Keratinocyte (primary cell): ENCODE data around the gene IDH3A. TPM values are rescaled to one million over a fixed set of nuclear protein-coding genes. Genes with fewer than 3 reads are reported as not detected.

Source experiments
- DNase-seq: peaks from one replicate; pipeline ENCODE4 v3.0.0-alpha.2; 2011; ENCODE audit warnings: low read depth, missing footprints, low spot score
- FAIRE-seq: peaks from 2 replicates; lab custom pipeline; 2011; peaks lifted over from hg19 to GRCh38; lab: Jason Lieb, UNC
- H2AFZ ChIP-seq: 2 replicates; pipeline ENCODE4 v1.6.0; 2012; ENCODE audit warnings: low read length, control low read depth, inconsistent platforms; ENCODE audit not compliant: control insufficient read depth
- H3K27ac ChIP-seq: 2 replicates; pipeline ENCODE4 v1.5.1; 2011; ENCODE audit warnings: low read length; ENCODE audit not compliant: control insufficient read depth, insufficient read depth
- H3K27me3 ChIP-seq: 3 replicates; pipeline ENCODE4 v1.6.0; 2011; ENCODE audit warnings: low read length; ENCODE audit not compliant: control insufficient read depth, insufficient read depth; ENCODE audit errors: extremely low read depth
- H3K36me3 ChIP-seq, 2 experiments: 2 replicates in 1 of 2; 3 replicates in 1 of 2; pipeline ENCODE4 v1.5.1; 2011; ENCODE audit warnings: low read length in 2 of 2, mild to moderate bottlenecking in 1 of 2; ENCODE audit not compliant: control insufficient read depth in 2 of 2, insufficient read depth in 2 of 2; ENCODE audit errors: extremely low read depth in 1 of 2
- H3K4me1 ChIP-seq: 3 replicates; pipeline ENCODE4 v1.5.1; 2011; ENCODE audit warnings: low read length; ENCODE audit not compliant: control insufficient read depth, insufficient read depth; ENCODE audit errors: extremely low read depth
- H3K4me2 ChIP-seq: 3 replicates; pipeline ENCODE4 v1.6.0; 2011; ENCODE audit warnings: low read depth, low read length; ENCODE audit not compliant: control insufficient read depth, insufficient read depth; ENCODE audit errors: extremely low read depth
- H3K4me3 ChIP-seq, 3 experiments: fragments of 200-600 bp in 1 of 3; sonication (generic) in 1 of 3; 2 replicates in 2 of 3; 3 replicates in 1 of 3; pipeline ENCODE4 v1.5.1; 2011 to 2016; ENCODE audit warnings: low read length in 3 of 3, mild to moderate bottlenecking in 3 of 3, control low read depth in 2 of 3, inconsistent platforms in 1 of 3, low read depth in 1 of 3, mixed read lengths in 1 of 3, mixed run types in 1 of 3, moderate library complexity in 1 of 3; ENCODE audit not compliant: control insufficient read depth in 2 of 3, insufficient read depth in 2 of 3; ENCODE audit errors: extremely low read depth in 1 of 3
- H3K79me2 ChIP-seq: 2 replicates; pipeline ENCODE4 v1.6.0; 2012; ENCODE audit warnings: low read length; ENCODE audit not compliant: control insufficient read depth, insufficient read depth
- H3K9ac ChIP-seq: 3 replicates; pipeline ENCODE4 v1.6.0; 2011; ENCODE audit warnings: low read length; ENCODE audit not compliant: control insufficient read depth, insufficient read depth; ENCODE audit errors: extremely low read depth
- H3K9me1 ChIP-seq: 3 replicates; pipeline ENCODE4 v1.6.0; 2011; ENCODE audit warnings: low read length; ENCODE audit not compliant: control insufficient read depth, insufficient read depth; ENCODE audit errors: extremely low read depth
- H3K9me3 ChIP-seq: 2 replicates; pipeline ENCODE4 v1.5.1; 2012; ENCODE audit warnings: low read depth, low read length; ENCODE audit not compliant: control insufficient read depth
- H4K20me1 ChIP-seq: 3 replicates; pipeline ENCODE4 v1.6.0; 2011; ENCODE audit warnings: low read length; ENCODE audit not compliant: control insufficient read depth, insufficient read depth; ENCODE audit errors: extremely low read depth
- EZH2 ChIP-seq: IDR thresholded peaks from one replicate; pipeline ENCODE4 v1.6.1; 2012; ENCODE audit warnings: inconsistent platforms, mild to moderate bottlenecking, low read length, moderate library complexity
- dilution Hi-C: fragments of 300-500 bp; cut with MboI; formaldehyde crosslinking; loops from one replicate; pipeline ENCODE4 v1.7.0; 2020; ENCODE audit warnings: low sequenced_read_pairs; ENCODE audit not compliant: extremely low pct_ligation_motif_present
- polyA plus RNA-seq, 5 experiments: library from polyadenylated mRNA; depleted of rRNA in 3 of 5; stranded (reverse) in 3 of 5; stranded (forward) in 1 of 5; unstranded in 1 of 5; fragments of >200 nt; gene quantifications; 1 replicate in 1 of 5; 2 replicates in 3 of 5; 3 replicates in 1 of 5; pipeline versions ENCODE4 v1.2.1 to v1.2.3, GENCODE V29; 2011 to 2012; ENCODE audit warnings: missing spikeins in 2 of 5, low read depth in 1 of 5, low replicate concordance in 1 of 5
- TF ChIP-seq, protein P1 (sequence below), 3 experiments: IDR thresholded peaks in 1 of 3; conservative IDR thresholded peaks in 1 of 3; optimal IDR thresholded peaks in 1 of 3; 2 replicates in 2 of 3; 3 replicates in 1 of 3; pipeline versions ENCODE3 to v1.5.1; 2011; ENCODE audit warnings: low read length in 3 of 3, mild to moderate bottlenecking in 3 of 3, moderate library complexity in 2 of 3, control low read depth in 1 of 3, inconsistent platforms in 1 of 3; ENCODE audit not compliant: insufficient read depth in 2 of 3; ENCODE audit errors: extremely low read depth in 1 of 3

Gene IDH3A
- polyA plus RNA-seq, 1 donor (not counting 4 experiments of a cell fraction or from before 2014, with no cell fraction given): 118 TPM

DNA sequence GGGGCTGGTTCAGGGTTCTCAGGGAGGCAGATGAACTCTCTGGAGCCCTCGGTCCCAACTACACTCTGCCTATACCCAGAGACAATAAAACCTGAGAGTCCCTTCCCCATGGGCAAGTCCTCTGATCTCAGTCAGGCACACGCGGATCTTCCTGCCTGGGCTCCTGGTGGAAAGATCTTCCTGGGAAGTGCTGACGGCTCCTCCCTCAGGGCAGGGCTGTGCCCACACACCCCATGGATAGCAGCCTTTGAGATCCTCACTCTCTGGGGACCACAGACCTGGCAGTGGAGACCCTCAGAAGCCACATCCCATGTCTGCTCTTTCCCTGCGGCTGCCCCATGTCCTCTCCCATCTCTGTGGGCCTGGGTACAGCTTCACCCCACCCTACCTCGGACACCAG is 46.4 kb upstream of the IDH3A start:
- TF ChIP-seq EZH2: no peak
- TF ChIP-seq, protein P1, sequence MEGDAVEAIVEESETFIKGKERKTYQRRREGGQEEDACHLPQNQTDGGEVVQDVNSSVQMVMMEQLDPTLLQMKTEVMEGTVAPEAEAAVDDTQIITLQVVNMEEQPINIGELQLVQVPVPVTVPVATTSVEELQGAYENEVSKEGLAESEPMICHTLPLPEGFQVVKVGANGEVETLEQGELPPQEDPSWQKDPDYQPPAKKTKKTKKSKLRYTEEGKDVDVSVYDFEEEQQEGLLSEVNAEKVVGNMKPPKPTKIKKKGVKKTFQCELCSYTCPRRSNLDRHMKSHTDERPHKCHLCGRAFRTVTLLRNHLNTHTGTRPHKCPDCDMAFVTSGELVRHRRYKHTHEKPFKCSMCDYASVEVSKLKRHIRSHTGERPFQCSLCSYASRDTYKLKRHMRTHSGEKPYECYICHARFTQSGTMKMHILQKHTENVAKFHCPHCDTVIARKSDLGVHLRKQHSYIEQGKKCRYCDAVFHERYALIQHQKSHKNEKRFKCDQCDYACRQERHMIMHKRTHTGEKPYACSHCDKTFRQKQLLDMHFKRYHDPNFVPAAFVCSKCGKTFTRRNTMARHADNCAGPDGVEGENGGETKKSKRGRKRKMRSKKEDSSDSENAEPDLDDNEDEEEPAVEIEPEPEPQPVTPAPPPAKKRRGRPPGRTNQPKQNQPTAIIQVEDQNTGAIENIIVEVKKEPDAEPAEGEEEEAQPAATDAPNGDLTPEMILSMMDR (optimal IDR thresholded peaks at IDR 0.05 in 1 of 3, IDR thresholded peaks at IDR 0.05 in 1 of 3, conservative IDR thresholded peaks at IDR 0.05 in 1 of 3; ENCODE audit: extremely low read depth in 1 of 3, insufficient read depth in 2 of 3, low read length in 3 of 3): no peak
- dilution Hi-C loops: no loop called here
- H3K27me3 ChIP-seq: no peaks in the 10 kb centered on the region
- H4K20me1 ChIP-seq: no peaks in the 10 kb centered on the region
- DNase-seq (no peak), FAIRE-seq (no peak)
- no peak overlapping the region for H2AFZ ChIP-seq
- no peak overlapping the region for H3K9ac ChIP-seq
- H3K27ac ChIP-seq: no peak overlapping the region
- H3K36me3 ChIP-seq: no peaks in the 10 kb centered on the region
- H3K4me3 ChIP-seq: no peak overlapping the region
- no peaks in the 10 kb centered on the region for H3K4me1 ChIP-seq
- H3K4me2 ChIP-seq: no peak overlapping the region
- no peaks in the 10 kb centered on the region for H3K79me2 ChIP-seq
- no peaks in the 10 kb centered on the region for H3K9me3 ChIP-seq
- H3K9me1 ChIP-seq: no peaks in the 10 kb centered on the region

GRCh38 chr15:78103406-78104118 is 45.6 kb upstream of the IDH3A start:
- H3K9ac ChIP-seq: no peak overlapping the region
- no peaks in the 10 kb centered on the region for H3K9me1 ChIP-seq
- H3K27me3 ChIP-seq: no peaks in the 10 kb centered on the region
- H2AFZ ChIP-seq: no peak overlapping the region
- H3K36me3 ChIP-seq: no peaks in the 10 kb centered on the region
- H4K20me1 ChIP-seq: no peaks in the 10 kb centered on the region
- no peaks in the 10 kb centered on the region for H3K9me3 ChIP-seq
- dilution Hi-C loops: no loop called here
- no peak overlapping the region for H3K4me2 ChIP-seq
- no peaks in the 10 kb centered on the region for H3K79me2 ChIP-seq
- H3K4me3 ChIP-seq: no peak overlapping the region
- TF ChIP-seq, protein P1 (optimal IDR thresholded peaks at IDR 0.05 in 1 of 3, IDR thresholded peaks at IDR 0.05 in 1 of 3, conservative IDR thresholded peaks at IDR 0.05 in 1 of 3; ENCODE audit: extremely low read depth in 1 of 3, insufficient read depth in 2 of 3, low read length in 3 of 3): no peak
- no peak for TF ChIP-seq EZH2
- DNase-seq: no peak
- no peak for FAIRE-seq
- H3K27ac ChIP-seq: no peak overlapping the region
- no peaks in the 10 kb centered on the region for H3K4me1 ChIP-seq
